NCI-H526 (cell line): ENCODE measurements around the gene ALLC.

ENCODE experiments used
- DNase-seq, 2 experiments: peaks; one replicate each; lab custom pipeline; 2025; lab: John Stamatoyannopoulos, UW

ALLC gene

GRCh38 chr2:3639653-3640052, 18.3 kb upstream of the ALLC start:
- DNase-seq: no peak

DNA sequence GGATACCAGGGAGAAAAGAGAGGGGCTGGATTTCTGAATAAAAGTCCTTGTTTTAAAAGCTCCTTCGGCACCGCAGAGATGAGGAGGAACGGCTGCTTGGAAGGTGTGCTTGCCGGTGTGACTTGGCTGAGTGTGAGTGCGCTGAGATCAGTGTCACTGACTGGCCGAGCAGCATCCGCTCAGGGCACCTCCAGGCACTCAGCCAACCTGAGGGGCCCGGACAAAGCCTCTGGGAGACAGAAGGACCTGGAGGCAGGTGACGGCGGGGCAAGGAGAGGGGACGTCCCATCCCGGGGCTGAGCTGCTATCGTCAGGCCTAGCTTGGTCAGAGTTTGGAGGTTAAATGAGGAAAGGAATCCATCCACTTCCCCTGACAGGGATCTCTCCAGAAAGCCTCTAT, 16.8 kb upstream of the ALLC start:
- DNase-seq: no peak

DNA sequence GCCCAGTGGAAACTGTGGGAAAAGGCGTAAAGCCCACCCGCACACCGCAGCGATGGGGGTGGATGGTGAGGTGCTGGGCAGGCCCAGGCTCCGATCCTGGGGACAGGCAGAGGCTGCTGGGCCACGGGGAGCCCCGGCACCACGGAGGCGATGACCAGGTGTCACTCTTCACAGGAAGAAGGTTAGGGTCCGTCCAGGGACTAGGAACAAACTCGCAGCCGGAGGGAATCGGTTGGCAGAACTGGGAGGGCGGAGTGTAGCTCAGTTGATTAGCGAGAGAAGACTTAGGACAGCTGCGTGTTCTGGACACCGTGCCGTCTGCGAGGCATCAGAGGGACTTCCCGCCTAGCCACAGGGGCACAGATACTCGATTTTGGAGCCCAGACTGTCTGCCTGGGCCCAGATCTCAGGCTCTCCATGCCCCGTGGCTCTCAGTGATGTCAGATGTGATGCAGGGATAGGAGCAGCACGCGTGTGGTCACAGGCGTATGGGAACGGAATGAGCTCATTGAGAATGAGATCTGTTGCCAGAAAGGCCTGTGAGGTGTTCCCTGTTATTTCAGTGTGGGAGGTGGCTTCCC, 16.1 kb upstream of the ALLC start:
- no peak for DNase-seq

- DNase-seq: no peak
Observed at GRCh38 chr2:3642521-3643215, 15.3 kb upstream of the ALLC start.

DNA sequence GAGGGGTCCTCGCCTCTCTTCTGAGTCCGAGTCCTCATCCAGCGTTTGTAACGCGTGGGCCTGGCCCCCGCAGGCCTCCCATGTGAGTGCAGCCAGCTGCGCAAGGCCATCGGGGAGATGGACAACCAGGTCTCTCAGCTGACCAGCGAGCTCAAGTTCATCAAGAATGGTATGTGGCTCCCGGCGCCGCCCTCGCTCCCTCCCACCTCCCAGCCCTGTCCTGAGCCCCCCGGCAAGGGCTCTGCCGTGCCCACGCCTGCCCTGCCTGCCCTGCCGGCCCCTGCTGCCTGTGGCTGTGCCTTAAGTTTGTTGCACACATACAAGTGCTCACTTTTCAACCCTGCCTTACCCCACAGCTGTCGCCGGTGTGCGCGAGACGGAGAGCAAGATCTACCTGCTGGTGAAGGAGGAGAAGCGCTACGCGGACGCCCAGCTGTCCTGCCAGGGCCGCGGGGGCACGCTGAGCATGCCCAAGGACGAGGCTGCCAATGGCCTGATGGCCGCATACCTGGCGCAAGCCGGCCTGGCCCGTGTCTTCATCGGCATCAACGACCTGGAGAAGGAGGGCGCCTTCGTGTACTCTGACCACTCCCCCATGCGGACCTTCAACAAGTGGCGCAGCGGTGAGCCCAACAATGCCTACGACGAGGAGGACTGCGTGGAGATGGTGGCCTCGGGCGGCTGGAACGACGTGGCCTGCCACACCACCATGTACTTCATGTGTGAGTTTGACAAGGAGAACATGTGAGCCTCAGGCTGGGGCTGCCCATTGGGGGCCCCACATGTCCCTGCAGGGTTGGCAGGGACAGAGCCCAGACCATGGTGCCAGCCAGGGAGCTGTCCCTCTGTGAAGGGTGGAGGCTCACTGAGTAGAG, 14.4 kb upstream of the ALLC start:
- no peak for DNase-seq

GRCh38 chr2:3644246-3644525, 13.8 kb upstream of the ALLC start:
- DNase-seq: no peak

DNA sequence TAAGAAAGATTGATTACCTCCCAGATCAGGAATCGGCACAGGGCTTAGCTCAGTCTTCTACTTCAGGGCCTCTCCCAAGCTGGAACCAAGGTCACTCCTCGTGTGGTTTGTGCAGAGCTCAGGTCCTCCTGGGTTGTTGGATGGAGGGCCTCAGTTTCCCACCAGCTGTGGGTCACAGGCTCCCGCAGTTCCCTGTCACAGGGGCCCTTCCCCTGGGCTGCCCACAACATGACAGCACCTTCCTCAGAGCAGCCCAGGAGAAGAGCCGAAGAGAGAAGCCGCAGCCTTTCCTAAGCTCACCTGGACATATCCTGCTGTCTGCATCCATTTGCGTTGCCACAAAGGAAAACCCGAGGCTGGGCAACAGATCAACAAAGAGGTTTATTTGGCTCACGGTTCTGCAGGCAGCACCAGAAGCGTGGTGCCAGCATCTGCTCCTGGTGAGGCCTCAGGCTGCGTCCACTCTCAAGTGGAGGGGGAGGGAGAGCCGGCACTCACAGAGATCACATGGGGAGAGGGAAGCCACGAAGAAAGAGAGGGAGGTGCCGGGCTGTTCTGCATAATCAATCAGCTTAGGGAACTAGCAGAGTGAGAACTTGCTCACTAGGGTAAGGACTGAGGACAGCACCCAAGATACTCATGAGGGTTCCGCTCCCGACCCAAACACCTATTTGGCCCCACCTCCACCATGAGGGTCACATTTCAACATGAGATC, 13.0 kb upstream of the ALLC start:
- DNase-seq: no peak

DNA sequence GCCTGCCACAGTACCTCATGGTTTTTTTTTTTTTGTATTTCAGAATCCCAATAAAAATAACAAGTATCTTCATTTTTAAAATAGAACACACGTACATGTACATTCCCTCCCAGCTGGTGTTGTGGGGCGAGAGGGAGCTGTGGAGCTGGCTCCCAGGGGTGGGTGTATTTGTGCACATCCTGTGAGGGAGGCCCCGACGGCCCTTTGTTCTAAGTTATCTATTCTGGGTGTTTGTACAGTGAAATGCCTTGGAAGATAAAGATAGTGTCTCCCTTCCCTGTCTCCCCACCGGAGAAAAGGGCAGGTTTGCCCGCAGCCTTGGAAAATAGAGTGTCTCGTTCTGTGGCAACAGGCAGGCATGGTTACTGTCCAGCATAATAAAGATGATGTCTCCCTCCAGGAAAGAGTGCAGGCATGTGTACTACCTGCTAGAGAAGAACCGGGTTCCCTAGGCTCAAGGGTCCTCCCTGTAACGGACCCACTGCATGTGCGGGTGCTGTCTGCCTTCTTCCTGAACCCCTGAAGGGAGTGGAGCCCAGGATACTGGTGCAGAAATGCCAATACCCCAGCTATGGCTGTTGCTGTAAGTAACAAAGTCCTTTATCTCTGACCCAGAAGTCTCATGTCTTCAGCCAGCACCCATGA, 12.1 kb upstream of the ALLC start:
- DNase-seq: no peak

DNA sequence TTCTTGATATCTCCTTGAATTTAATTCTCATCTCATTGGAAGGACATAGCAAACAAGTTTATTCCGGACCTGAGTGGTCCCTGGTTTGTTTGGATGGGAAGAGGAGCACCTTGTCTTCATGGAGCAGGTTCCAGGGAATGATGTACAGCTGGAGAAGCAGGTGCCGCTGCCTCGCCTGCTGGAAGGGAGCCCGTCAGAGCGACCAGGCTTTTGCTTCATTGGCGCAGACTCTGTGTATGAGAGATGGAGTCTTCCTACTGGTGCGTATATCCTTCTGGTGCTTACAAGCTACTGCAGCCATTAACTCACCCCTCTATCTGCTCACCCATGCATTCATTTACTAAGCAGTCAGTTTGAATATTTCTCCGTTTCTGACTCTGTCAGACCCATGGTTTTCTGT, 11.6 kb upstream of the ALLC start:
- DNase-seq: no peak

- DNase-seq: no peak
Observed at GRCh38 chr2:3647246-3647645, 10.8 kb upstream of the ALLC start.

DNA sequence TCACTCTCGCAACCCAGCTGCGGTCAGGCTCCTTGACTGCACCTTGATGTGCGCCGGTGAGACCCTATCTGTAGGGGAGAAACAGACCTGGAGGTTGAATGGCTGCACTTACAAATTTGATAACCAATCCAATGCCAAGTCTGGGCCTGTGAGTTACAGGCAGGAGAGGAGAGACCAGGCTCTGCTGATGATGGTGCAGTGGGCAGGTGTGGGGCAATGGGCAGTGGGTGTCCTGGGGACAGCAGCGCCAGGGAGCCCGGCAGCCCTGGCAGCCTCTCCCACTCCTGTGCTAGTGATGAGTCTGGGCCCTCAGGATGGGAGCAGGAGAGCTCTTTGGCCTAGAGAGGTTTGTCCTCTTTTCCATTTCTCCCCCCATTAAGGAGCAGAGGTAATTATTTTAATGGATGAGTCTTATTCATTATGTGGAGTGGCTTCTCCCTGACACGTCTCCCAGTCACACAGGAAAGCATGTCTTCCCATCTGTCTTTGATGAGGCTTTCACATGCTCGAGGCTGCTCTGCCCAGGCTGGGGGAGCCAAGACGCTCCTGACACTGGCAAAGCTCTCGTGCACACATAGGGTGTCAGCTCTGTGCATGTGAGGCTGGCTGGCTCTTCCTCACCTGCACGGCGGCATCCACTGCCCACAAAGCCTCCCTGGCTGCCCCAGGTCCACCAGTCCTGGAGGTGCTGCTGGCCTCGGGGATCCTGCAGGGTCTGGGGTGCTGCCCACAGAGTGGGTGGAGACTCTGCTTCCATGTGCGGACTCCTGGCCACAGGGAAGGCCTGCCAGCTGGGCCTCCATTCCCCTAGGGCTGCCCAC, 10.0 kb upstream of the ALLC start:
- DNase-seq: no peak

- DNase-seq: no peak
Observed at GRCh38 chr2:3648652-3649177, 9.3 kb upstream of the ALLC start.

DNA sequence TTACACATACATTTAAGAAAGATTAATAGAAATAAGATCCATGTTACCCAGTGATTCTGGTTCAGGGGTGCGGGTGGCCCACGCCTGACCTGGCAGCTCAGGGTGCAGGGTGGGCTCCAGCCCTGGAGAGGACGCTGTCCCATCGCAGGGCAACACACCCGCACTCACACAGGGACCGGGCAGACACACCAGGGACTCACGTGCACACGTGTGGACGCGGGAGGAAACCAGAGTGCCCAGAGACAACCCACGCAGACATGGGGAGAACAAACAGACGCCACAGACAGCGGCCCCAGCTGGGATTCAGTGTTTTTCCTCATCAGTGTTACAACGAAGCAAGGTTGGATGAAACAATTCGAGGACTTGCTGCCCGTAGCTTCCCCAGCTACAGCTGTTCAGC, 8.4 kb upstream of the ALLC start:
- no peak for DNase-seq

DNA sequence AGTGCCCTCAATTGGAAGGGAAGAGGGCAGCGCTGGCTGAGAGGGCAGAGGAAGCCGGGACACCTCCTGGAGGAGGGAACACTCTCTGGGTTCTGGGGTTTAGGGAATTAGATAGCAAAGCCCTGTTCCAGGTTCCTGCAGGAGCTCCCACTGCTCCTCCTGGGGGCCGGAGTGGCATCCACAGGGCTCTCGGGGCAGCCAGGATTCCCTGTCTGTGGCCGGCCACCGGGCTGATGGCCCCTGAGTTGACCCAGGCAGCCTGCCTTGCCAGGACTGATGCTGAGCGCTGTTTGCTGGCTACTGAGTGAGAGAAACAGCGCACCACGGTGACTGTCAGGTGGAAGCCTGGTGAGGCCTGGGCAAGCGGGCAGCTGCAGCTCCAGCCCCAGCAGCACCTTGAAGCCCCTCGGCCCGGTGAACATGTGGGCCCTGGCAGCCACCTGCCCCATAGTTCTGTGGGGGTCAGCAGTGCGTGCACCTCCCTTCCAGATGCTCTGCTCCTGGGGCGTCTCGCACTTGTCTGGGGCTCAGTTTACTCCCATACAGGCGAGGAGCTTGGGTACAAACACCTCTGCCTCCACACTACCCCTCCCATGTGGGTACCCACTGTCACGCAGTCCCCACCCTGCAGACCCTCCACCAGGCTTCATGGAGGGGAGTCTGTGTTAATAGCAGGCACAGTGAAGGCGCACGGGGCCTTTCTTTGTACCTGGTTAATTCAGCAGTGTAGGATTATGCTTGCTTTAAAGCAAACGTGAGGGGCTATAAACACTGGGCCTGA, 7.7 kb upstream of the ALLC start:
- no peak for DNase-seq

- peak; percentile 89 to 92 for DNase-seq
Observed at GRCh38 chr2:3651691-3652648, 6.0 kb upstream of the ALLC start.

DNA sequence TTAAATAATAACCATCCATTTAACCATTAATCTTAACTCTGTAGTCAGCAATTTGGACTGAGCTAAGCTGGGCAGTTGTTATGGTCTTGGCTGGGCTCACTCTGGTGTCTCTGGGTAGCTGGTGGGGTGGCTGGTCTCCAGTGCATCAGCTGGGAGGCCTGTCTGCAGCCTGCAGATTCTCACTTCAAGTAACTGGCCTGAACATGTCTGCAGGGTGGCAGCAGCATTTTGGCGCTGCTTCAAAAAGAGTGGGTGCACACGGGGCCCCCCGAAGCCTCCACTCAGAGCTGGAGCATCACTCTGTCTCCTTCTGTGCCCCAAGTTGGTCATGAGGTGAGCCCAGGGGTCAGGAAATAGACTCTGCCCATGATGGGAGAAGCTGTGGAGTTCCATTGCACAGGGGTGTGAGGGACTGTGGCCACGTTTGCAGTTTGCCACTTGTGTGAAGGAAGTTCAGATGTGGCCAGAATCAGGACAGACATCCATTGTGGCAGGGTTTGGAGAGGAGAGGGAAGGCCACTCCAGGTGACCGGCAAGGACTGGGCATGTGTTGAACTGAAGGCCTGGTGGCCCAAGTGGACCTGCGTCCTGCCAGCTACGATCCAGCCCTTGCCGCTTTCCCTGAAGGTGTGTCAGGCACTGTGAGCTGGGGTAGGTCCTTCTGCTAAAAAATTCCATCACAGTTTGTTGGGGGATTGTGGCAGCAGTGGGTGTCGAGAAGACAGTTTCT, 4.9 kb upstream of the ALLC start:
- no peak for DNase-seq

DNA sequence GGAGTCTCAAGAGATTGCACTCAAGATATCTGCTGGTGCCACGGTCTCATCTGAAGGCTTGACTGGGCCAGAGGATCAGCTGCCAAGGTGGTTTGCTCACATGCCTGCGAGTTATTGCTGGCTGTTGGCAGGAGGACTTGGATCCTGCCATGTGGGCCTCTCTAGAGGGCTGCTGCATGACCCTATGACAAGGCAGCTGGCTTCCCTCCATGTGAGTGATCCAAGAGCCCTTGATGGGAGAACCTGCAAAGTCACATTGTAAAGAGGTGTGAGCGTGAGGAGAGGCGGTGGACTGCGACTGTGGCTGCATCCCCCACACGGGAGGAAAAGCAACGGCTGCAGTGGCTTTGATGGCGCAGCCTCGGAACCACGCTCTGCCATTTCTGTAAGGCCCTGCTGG, 4.0 kb upstream of the ALLC start:
- DNase-seq: no peak

GRCh38 chr2:3654531-3655225, 3.3 kb upstream of the ALLC start:
- DNase-seq: no peak
